GM21390 (cell line): ENCODE measurements around the gene CCDC112.
A peak's percentile ranks its signal among the peaks of the same experiment; 100 is the strongest.

Experiments
- ATAC-seq: cut with Tn5 transposase; IDR thresholded peaks from one replicate; pipeline ENCODE4 v1.9.1; 2021; ENCODE audit not compliant: unreplicated experiment

CCDC112 gene

GRCh38 chr5:115319007-115319406 is 22.6 kb upstream of the CCDC112 start:
- ATAC-seq, result no peak

DNA sequence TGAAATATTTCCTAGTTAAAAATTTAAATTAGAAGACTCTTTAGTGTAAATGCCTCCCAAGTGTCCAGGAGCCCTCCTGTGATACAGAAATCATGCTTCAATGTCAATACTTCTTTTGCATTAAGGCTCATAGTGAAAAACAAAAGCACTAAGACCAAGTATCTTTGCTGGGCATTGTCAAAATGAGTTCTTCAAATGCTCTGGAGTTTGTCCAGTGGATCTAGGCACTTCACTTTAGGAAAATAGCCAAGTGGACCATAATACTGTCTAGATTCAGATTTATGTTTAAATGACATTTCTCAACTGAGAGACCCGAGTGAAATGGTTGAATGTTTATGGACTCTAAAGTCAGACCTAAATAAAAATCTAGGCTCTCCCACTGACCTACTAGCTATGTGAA is 21.3 kb upstream of the CCDC112 start:
- ATAC-seq, result no peak

GRCh38 chr5:115317320-115317719 is 20.9 kb upstream of the CCDC112 start:
- ATAC-seq, result no peak

- ATAC-seq, result no peak
These were observed 17.2 kb upstream of the CCDC112 start for GRCh38 chr5:115313632-115314031.

DNA sequence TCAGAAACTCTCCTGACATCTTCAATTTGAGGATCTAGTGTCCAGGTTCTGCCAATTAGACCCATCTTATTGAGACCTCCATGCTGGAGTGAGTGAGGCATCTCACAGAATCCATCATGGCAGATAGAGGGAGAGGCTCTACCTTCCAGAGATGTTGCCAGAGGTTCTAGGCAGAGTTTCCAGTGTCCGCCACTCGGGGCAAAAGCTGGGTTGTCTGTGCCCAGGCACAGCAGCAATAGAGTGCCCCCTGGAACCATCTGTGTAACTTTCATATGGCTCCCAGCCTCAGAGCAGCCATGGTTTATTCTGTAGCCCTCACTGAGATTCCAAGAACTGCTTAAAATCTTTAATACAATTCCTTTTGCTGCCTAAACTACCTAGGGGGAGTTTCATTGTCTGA is 16.6 kb upstream of the CCDC112 start:
- ATAC-seq, result no peak

DNA sequence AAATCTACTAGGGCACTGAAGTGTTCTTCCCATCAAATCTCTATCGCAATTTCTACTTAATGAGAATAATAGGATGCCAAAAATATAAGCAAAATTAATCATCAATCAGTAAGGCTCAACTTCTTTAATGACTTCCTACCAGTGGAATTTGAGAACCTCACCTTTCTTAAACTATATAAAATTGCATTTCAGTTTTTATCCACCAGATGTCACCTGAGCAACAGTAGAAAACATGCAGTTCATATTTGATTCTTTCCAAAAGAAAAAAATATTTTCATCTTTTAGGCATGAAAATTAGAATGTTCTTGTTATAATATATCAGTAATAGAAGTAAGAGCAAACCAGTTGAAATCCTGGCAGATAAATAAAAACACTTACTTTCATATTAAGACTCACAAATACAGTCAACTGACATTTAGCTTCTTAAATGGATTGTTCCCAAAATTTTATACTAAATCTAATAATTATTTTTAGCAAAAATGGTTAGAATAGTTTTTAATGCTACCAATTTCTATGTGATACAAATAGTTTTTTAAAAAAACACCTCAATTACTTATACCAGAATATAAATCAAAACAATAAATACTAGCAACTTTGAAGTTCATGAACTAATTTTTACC is 13.4 kb upstream of the CCDC112 start:
- ATAC-seq, result no peak

DNA sequence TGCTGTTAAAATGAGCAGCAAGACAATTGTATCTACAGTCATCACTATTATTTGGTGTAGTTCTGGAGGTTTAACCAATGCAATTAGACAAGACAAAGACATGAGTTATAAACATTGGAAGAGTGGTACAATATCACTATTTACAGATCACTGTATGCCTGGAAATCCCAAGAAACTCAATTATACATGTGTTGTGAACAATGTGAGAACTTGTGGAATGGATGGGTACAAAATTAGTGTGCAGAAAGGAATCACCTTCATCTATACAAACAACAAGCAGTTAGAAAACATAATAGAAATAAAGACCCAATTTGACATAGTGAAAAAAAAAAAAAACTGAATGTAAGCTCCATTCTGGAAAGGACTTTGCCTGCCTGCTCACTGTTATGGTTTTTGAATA is 12.4 kb upstream of the CCDC112 start:
- ATAC-seq, result no peak

DNA sequence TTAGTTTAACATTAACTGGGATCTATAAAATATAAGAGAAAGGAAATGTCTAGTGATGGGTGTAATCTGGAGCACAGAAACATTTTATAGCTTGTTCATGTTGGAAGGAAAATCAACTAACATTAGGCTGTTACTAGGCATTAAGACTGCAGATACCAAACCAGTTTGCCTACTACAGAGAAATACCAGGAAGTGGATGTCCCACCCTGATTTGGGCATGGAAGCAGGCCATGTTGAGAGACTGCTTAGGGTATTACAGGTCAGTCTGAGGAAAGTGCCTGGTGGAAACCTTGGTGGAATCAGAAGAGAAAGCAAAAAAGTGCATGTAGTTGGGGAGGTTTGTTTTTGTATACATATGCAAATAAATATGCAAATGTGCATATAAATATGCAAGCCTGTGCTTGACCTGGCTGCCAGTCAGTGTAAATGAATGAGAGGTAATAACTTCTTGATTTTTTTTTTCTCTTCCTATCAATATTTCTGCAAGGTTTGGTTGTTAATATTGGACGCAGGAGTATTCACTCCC is 9.6 kb upstream of the CCDC112 start:
- no peak for ATAC-seq

DNA sequence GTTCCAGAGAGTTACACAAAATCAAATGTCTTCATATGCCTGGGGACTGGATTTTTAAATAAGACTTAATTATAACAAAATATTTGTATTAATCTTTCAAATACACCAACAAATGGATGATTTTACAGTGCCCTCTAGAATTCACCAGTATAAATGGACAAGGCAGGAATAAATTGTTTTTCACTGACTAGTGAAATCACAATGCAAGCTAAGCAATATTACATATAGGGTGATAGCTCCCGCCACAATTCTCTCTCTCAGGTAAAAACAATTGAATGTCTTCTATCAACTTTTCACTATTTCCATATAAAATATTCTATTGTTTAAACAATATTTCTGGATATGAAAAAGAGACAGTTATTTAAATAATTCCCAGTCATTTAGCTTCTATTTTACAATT is 8.0 kb upstream of the CCDC112 start:
- no peak for ATAC-seq

DNA sequence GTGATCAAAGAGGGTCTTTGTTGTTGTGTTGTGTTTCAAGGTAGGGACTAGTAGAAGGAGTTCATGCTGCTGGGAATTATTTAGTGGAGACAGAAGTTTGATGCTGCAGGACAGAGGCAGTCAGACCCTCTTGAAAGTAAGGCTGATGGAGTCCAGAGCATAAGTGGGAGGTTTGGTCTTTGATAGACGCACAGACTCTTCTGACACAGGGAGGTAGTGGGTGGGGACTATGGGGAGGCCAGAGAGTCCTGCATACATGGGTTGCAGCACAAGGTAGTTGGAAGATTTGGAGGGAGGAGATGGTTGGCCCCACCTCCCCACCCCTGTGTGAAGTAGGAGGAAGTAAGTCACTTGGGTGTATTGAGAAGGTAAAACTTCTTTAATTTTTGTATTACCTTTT is 2.4 kb upstream of the CCDC112 start:
- ATAC-seq, result no peak

- ATAC-seq, result no peak
These were observed 577 bp upstream of the CCDC112 start for GRCh38 chr5:115297031-115297430.

DNA sequence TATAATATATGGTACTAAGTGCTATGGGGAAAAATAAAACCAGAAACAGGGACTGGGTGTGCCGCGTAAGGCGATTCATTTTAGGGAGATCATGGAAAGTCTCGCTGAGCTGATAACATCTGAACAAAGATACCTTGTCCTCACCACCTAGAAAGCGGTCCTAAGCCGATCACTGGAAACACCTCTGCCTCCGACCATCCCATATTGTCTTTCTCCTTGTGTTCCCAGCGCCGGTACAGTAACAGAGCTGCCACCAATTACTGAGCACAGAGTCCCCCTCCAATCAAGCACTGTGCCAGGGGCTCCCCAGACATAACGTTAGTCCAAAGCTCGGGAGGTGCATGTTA is 704 bp downstream of the CCDC112 start:
- ATAC-seq, result peak; percentile 29

- no peak for ATAC-seq
These were observed 5.1 kb downstream of the CCDC112 start for GRCh38 chr5:115291397-115291796.

DNA sequence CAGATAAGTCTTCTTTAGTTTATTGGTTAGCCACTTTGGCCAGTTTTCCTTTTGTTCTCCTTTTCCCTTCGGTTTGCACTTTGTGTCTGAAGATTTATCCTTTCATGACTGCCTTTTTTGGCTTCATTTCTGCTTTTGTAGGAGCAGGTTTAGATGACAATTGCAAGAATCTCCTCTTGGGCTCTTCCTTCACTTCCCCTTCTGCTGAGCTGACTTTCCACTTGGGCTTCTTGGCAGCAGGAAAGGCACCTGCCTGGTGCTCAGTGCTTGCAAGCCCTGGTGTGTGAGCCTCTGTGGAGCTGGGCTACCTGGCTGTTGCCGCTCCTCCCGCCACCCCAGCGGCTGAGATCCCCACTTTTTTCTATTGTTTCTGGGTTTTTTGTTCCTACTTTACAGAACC is 7.3 kb downstream of the CCDC112 start:
- no peak for ATAC-seq

DNA sequence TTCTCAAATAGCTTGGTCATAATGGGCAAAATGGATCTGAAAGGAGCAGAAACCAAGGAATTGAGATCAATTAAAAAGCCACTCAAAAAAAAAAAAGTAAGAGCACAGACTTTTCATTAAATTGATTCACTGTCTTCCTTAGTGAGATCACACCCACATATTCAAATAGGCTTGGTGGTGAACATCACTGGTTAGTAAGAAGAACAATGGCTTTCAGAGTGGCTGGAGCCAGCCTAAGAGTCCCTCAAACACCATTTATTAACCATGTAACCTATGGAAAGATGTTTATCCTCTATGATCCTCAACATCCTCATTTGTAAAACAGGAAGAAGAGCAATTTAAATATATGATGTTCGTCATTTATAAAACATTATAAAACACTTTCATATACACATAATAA is 12.4 kb downstream of the CCDC112 start:
- ATAC-seq, result no peak

DNA sequence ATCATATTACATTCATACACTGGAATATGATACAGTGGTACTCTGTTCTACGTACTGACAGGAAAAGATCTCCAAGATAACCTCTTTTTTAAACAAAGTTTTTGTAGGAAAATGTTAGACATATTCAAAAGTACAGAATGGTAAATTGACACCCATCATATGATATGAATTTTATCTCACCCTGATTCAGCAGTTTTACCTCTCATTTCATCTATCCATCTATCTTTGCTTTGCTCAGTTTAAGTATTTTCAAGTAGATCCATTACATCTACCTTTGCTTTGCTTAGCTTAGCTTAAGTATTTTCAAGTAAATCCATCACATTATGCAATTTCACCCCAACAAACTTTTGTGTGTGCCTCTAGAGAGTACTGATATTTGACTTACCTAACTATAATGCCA is 14.3 kb downstream of the CCDC112 start:
- no peak for ATAC-seq

GRCh38 chr5:115274584-115274983 is 21.9 kb downstream of the CCDC112 start:
- no peak for ATAC-seq

- no peak for ATAC-seq
These were observed 24.0 kb downstream of the CCDC112 start for GRCh38 chr5:115272297-115272958.

GRCh38 chr5:115271295-115272050 is 25.0 kb downstream of the CCDC112 start:
- no peak for ATAC-seq

DNA sequence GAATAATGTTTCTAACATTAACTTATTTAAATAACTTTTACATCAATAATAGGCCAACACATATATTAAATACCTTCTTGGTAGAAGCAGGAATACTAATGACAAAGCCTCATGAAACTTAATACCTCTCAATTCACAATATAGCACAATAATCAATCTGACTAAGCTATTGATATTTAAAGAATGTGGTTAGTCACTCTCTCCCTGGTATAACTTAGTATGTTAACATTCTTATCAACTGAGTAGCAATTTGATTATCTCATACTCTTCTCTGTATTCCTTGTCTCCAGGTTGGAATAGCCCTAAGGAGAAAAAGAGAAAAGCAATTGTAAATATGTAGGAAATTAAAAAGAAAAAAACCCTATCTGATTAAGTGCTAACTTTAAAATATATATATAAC is 28.8 kb downstream of the CCDC112 start:
- ATAC-seq, result no peak

DNA sequence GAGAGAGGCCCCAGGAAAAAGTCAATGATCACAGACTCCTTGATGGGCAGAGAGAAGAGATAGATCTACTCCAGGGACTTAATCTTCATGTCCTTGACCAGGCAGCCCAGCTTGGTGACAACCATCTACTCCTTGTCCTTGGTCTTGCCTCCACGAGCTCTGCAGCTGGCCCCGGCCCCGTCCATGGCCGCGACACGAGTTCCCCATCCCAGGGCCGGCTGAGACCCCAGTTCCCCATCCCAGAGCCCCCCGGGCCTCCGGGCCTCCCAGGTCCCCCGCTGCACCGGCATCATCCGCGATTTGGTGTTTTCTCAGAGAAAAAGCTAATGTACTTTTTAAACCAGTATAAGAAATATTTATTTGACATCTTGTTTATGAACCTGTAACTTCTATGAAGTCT is 31.2 kb downstream of the CCDC112 start:
- no peak for ATAC-seq

DNA sequence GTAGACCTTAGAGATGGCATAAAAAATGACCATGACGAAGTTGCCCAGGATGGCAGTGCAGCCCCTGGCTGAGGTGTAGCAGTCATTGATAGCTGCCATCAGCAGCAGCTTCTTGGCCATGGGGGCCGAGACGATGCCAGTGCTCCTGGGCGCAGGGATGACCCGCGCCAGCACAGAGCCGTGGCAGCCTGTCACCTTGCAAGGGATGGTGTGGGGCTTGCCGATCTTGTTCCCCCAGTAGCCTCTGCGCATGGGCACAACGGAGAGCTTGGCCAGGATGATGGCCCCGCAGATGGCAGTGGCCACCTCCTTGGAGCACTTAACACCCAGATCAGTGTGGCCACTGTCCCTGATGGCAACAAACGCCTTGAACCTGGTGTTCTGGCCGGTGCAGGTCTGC is 31.7 kb downstream of the CCDC112 start:
- ATAC-seq, result no peak
